Left kidney (tissue), 2 donors: ENCODE results near the gene RGS21. TPM values are rescaled to one million over a fixed set of nuclear protein-coding genes. Genes with fewer than 3 reads are reported as not detected.

Source experiments
- DNase-seq: peaks from one replicate; pipeline ENCODE4 v3.0.0-alpha.2; 2013
- polyA plus RNA-seq: library from polyadenylated mRNA; unstranded; fragments of 120-200 nt; gene quantifications from one replicate; pipeline ENCODE4 v1.2.1, GENCODE V29; 2013; ENCODE audit not compliant: insufficient read length

RGS21 gene
- polyA plus RNA-seq, 1 donor, result not detected

GRCh38 chr1:192378878-192379277 lies 62.1 kb downstream of the RGS21 start:
- no peak for DNase-seq

- no peak for DNase-seq
Observed at GRCh38 chr1:192379554-192379953, 62.8 kb downstream of the RGS21 start.

DNA sequence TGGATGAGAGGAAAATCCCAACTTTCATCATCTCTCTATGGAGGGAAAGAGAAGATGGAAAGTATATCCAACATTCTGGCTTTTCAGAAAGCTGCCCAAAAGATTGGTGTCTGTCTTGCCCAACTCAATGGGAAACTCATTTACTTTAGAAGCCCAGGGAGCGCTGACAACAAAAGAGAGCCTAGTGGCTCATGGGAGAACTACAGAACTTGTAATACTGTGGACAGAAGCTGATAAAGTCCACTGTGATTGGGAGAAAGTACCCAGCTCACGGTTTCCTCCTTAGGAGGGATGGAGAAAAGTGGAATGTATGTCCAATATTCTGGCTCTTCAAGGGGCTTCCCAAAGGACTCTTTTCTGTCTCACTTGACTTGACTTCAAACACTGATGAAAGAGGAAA lies 66.0 kb downstream of the RGS21 start:
- DNase-seq, result no peak

DNA sequence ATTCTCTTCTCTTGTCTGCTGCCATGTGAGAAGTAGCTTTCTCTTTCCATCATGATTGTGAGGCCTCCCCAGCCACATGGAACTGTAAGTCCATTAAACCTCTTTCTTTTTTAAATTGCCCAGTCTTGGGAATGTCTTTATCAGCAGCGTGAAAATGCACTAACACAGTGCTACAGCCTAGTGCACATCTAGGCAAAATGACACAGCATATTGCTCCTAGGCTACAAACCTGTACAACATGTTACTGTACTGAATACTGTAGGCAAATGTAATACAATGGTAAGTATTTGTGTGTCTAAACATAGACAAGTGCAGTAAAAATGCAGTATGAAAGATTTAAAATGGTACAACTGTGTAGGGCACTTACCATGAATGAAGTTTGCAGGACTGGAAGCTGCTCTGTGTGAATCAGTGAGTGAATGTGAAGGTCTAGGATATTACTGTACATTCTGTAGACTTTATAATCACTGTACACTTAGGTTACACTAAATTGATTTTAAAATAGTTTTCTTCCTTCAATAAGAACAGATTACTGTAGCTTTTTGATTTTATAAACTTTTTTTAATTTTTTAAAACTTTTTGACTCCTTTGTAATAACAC lies 69.4 kb downstream of the RGS21 start:
- no peak for DNase-seq

- no peak for DNase-seq
Observed at GRCh38 chr1:192395211-192395610, 78.4 kb downstream of the RGS21 start.

DNA sequence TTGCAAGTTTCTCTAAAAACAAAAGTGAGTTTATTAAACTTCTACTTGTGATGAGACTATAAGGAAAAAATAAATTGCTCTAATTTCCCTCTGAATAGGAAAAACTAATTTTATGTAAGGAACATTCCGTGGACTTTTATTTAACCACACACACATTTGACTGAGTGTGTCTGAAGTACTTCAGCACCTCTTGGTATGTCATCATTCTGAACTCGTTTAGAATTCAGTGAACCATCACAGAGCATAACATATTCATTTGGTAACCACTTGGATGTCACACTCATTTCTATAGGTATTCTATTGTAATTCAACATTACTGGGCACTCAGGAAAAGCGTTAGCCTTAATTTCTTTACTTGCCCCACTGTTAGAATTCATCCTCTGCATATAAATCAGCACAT lies 79.1 kb downstream of the RGS21 start:
- DNase-seq, result no peak

GRCh38 chr1:192399161-192399560 lies 82.4 kb downstream of the RGS21 start:
- no peak for DNase-seq

DNA sequence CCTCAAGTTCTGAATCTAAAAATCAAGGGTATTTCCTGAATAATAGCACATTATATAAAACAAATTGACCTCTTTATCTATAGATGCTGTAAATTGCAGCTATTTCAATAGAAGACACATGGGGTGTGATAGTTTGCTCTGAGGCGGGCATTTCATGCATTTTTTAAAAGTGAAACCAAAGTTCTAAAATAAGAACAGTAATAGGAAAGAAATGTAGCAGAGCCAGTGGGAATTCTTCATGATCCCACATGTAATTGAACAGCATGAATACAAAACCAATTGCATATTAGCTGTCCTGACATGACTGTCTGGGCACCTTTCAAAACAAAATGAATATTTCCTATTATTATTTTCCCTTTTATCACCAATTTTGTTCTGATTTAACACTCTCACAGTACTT lies 85.0 kb downstream of the RGS21 start:
- no peak for DNase-seq

DNA sequence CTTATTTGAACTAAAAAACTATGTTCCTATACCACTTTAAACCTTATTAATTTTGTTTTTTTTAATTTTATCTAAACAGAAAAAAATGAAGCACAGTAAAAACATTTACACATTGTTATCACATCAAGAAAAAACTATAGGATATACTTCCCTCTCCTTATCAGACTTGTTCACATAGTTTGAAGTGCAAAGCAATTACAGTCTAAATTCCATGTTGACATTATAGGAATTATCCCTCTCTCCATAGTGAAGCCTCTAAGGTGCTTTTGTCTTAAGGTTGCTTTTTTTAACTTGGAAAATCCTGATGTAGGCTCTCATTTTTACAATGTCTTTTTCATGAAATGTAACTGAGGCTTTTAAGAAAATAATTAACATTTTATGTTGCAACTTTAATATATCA lies 85.8 kb downstream of the RGS21 start:
- no peak for DNase-seq

DNA sequence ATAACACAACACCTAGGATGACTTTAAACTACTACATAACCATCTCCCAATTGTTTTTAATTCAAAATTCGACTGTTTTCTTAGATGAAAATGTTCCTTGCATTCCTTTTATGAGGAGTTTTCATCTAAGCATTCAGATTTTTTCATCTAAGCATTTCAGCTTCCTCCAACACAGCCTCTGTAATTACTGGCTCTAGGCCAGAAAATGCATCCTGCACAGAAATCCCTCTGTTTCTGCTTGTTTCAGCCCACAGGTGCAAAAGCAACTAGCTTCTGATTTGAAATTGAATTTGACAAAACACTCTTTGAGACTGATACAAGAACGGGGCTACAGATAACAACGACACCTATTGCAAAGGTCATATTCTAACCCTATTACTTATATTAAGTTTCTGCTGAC lies 90.4 kb downstream of the RGS21 start:
- DNase-seq, result no peak

Other genes starting within 250 kb of the RGS21 start
- gene RGS18, start 158.5 kb upstream of the RGS21 start, polyA plus RNA-seq, result 1.8 TPM